ENCODE results near the gene PLXNA2. TPM values are rescaled to one million over a fixed set of nuclear protein-coding genes. Genes with fewer than 3 reads are reported as not detected.

Gene PLXNA2
- total RNA-seq, 1 donor from 2014 or later: 42.5 TPM

DNA sequence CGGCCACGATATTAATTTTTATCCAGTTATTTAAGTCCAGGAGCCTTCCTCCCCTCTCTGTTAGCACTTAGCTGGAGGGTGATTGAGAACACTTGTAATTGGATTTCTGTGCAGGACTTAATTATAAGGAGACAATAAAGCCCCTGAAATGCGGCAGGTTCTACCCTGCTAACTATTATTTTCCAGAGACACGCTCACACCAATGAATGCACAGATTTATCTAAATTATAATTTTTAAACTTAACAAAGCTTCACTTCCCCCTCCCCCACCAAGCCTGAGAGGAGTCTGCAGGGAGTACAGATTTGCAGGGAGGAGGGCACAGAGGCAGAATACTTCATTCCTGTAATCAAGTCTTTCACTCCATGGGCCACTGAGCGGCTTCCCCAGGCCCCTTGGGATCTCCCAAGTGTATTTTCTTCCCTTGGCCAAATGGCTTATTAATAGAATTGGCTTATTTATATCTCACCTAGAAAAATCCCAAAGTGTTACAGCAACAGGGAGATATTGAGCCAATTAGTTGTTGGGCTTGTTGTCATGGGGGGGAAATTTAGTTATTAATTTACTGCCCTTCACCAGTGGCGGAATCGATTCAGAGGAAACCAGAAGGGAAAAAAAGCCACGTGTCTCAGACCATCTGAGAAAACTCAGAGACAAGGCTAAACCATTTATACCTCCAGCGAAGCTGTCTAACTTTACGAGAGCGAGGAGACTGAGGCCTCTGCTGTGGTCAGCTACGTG, 234.3 kb downstream of the PLXNA2 start:
- no peak for DNase-seq

DNA sequence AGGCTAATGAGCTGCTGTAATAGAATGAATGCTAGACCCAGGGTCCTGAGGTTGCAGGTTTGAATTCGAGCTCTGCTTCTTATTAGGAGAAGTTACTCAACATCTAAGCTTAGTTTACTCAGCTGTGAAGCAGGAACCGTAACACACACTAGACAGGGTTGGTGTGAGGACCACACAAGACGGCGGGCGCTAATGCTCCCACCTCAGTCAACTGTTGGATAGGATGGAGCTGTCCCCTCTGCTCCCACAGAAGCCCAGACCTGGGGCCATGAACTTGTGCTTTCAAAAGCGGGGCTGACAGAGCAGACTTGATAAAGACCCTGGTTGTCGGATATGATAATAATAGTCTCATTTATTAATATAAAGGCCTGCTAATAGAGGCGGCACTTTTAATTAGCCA, 234.9 kb downstream of the PLXNA2 start:
- DNase-seq: no peak

DNA sequence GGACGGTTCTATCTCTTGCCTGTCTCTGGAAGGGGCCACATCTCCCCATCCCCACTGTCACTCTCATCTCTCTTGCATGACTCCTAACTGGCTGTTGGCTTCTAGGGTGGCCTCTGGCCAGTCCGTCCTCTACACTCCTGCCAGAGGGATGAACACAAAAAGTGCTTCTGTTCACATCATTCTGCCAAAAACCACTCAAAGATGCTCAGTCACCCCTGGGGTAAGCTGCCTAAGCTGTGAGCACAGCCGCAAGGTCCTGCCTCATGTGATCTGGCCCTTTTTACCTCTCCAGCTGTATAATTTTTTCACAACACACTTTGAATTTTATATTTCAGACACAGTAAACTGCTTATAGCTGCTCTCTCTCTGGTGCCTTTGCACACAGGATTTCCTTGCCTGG, 235.7 kb downstream of the PLXNA2 start:
- no peak for DNase-seq

DNA sequence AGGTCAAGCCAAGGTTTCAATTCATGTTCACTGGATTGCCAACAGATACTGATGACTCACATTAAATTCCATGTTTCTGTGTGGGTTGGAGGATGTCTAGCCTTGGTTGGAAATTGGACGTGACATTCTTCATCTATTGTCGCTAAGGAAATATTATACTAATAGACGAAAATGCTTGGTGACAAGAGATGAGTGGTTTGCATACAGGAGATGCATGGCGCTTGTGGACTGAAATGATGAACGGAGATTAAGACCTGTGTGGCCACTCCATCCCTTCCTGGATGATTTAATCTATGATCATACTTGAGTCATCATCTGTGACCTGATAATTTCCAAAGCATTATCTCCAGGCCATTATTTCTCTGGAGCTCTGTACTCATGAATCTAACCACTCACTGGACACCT, 236.2 kb downstream of the PLXNA2 start:
- no peak for DNase-seq

DNA sequence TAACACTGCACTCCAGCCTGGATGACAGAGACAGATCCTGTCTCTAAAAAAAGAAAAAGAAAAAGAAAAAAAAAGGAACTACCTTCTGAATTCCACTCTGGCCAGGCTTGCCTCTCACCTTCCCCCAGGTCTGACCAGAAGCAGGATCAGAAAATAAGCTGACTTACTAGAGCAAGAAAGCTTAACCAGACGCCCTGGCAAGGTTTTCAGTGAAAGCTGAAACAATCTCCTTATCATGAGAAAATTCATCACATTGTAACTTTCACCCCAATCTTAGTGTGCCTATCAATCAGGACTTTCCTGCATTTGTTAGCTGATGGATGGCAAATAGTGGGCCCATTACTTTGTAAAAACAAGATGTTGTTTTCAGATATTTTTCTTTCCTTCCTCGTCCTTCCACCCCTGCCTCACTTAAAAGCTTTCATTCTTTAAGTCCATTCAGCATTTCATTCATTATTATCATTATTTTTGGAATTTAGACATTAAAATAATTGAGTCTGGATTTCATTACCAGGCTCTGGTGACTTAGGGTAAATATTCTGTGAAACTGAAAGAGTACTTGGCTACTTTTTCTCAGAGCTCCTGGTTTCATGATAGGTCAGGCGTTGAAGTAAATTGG, 236.8 kb downstream of the PLXNA2 start:
- no peak for DNase-seq

DNA sequence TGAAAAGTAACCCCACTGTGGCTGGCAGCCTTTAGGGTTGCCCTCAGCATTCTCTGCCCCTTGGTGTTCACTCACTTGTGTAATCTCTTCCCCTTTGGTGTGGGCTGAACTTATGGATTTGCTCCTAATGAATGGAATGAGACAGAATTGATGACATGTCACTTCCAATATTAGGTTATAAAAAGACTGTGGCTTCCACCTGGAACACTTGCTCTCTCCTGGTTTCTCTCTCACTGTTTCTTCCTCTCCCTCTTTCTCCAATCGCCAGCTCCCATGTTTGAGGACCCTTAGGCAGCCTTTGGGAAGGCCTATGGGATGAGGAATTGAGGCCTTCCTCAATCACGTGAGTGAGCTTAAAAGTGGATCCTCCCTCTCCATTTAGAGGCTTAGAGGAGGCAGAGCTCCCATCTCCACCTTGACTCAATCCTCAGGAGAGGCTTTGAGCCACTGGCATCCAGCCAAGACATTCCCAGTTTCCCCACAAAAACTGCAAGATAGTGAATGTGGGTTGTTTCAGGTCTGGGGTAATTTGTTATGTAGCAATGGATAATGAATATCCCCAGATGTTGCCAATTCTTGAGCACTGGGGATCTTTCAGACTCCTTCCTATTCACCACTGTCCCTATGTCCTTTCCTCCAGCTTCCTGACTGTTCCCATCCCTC, 237.8 kb downstream of the PLXNA2 start:
- no peak for DNase-seq

DNA sequence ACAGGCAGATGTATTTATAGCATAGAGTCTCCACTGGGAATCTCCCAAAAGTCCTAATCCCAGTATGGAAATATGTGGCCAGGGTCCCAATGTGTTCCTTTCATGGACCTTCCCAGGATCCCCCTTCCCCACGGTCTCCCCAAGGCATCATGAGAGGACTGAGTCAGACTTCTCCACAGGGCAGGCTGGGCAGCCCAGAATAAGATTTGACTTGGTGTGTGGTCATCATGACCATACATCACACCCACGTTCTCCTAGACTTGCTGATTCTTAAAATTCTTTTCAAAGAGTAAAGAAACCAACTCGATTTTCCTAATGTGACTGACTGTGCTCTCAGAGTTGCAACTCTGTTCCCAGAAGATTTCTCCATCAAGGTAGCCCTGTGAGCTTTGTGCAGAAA, 239.3 kb downstream of the PLXNA2 start:
- no peak for DNase-seq

DNA sequence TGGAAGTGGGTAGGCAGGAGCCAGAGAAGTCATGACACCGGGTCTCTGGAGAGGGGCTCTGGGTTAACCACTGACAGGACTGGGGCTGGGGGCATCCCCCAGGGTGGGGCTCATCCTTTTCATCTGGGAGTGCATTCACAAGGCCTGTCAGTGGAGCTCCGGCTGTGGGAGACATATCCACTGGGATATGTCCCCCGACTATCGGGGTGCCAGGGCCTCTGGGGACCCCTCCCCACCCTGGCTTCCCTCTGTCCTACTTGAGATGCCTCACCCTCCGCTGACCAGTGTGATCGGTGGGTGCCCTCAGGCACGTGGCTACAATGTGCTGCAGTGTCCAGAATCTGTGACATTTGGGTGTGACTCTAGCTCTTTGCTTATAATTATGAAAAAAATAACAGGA, 240.9 kb downstream of the PLXNA2 start:
- no peak for DNase-seq

DNA sequence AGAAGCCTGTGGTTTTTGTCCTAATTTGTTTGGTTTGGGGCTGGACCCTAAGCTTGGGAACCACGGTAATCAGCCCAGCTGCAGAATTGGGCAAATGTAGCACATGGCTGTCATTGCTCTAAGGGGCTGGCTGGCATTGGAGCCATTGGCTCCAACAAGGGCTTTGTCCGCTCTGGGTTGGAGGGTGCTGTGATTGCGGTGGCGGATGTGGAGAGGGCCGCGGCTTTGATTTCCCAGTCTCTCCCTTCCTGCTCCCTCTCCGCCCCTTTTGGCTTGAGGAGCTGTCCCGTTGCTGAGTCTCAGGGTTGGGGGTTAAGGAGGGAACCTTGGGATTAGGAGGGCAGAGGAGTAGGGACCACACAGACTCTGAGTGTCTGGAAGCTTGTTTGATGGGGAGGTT, 241.5 kb downstream of the PLXNA2 start:
- peak; percentile 61 for DNase-seq

DNA sequence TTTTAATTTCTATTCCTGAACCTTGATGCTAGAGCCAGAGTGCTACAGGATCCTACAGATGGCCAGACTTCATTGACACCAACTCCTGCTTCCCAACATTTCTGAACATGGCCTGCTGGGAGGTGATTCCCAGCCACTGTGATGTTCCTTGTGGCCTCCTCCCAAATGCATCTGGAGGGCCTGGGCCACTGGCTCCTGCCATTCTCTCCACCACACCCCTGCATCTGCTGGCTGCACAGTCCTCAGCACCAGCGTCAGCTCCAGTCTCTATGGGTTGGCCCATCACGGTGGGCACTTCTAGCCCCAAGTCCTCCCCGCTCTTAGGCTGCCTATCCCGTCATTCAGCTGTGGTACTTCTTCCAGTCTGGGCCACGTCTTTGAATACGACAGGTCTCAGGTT, 242.1 kb downstream of the PLXNA2 start:
- DNase-seq: no peak

DNA sequence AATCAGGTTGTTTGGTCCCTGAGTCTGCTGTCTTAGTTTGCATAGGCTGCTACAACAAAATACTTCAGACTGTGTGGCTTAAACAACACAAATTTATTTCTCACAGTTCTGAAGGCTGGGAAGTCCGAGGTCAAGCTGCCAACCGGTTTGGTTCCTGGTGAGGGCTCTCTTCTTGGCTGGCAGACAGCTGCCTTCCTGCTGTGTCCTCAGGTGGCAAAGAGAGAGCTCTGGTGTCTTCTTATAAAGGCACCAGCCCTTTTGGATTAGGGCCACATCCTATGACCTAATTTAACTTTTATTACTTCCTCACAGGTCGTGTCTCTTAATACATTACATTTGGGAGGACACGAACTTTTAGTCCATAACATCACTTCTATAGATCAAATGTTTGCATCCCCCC, 243.7 kb downstream of the PLXNA2 start:
- DNase-seq: no peak

DNA sequence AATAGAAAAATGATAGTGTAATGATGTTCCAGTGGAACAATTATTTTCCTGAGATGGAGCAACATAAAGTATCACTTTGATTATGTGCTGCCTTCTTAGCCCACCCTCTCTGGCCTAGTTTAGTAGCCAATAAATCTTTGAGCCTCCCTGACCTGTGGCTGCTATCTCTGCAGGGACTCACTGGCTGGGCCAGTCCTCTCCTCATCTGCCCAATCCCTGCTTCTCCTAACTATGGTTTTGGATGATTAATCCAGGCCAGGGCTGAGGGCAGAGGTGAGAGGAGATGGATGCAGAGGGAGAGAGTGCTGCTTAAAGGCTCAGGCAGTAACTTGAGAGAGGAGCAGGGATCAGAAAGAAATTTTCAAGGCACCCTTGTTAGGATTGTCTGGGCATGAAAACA, 244.2 kb downstream of the PLXNA2 start:
- DNase-seq: no peak

DNA sequence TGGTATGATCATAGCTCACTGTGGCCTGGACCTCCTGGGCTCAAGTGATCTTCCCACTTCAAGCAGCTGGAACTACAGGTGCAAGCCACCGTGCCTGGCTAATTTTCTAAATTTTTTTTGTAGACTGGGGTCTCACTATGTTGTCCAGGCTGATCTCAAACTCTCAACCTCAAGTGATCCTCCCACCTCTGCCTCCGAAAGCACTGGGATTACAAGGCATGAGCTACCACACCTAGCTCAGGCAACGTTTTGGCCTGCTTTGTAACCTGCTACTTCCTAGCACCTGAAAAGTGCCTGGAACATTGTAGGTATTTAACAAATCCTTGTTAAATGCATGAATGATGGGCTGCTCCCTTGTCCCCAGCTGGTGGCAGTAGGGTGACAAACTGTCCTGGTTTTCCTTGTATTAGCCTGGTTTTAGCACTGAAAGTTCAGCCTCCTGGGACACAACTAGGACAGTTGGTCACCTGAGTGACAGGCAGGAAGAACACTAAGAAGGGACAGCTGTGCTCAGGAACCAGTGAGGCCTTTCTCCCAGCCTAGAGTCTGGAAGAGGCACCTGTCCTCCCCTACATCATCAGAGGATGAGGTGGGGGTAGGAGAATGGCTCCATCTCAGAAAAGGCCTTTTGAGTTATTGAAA, 244.8 kb downstream of the PLXNA2 start:
- DNase-seq: no peak

DNA sequence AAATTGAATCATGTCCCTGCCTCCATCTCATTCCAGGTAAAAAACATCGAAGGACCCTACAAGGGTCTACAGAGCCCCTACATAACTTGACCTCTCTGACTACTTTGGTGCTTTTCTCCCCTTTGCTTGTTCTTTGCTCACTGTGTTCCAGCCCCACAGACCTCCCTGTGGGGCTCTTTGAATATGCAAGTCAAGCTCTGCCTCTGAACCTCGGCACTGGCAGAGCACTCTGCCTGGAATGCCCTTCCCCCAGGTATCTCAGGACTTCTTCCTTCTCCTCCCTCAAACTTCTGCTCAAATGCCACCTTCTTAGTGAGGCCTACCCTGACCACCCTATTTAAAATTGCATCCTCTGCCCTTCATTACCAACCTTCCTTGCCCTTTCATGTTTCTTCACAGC, 245.5 kb downstream of the PLXNA2 start:
- no peak for DNase-seq

DNA sequence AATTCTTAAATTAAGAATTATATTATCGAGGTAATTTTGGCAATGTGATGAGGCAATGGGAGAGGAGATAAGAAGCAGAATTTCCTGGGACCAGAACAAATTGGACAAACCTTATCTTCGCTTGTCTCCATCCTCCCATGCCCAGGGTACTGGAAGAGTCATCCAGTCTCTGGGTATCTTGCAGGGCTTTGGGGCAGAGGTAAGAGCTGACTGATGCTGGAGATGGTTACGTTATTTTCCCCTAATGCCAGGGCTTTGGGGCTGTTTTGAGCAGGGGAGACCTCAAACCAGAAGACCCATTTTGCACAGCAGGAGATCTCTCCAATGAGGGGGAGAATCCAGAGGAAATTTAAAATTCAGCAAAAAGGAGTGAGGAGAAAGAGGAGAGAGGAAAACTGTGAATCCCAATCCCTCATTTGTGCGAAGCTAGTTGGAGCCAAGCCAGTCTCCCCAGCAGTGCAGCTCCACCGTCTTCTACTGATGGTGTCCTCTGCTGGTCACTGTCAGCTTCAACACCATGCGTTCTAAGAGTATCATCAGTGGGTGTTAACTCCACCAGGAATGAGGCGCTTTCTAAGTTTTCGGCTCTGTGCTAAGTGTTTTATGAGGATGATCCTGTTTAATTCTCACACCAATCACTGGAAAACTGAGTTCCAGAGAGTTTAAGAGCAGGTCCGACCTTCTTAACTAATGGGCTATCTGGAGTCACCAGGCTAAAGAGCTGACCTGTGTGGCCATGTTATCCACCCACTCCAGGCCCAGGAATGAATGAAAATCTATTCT, 246.5 kb downstream of the PLXNA2 start:
- DNase-seq: peak; percentile 89

DNA sequence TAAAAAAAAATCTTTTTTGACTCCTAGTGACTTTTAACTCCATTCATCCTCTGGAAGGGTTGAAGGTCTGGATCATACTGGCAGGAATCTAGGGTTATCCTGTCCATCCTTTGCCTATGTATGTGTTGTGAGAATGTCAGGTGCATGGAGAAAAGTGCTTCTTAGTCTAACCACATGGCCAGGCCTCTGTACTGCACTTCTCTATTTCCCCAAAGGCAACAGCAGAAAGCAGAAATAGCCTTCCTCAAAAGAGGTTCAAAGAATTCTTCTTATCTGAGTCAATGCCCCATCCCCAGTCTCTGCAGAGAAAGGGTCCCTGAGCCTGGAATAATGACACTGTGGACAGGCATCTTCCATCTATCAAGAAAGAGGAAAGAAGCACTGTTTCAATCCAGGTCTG, 247.5 kb downstream of the PLXNA2 start:
- DNase-seq: no peak

DNA sequence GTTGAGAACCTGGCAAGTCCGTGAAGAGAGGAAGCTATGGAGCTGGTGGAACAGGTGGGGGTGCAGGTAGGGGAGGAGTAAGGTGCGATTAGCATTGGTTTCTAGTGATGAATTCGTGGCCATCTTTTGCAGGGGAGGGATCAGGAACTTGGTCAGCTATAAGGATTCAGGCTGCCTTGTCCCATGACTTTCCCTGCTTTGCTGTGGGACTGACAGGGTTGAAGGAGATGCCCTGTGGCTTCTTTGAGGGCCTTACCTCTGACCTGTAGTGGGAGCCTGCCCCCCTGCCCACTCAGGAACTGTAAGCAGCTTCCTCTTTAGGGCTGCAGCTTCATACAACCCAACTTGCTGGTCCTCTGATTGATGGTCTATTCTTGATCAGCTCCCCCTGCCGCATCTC, 248.6 kb downstream of the PLXNA2 start:
- DNase-seq: no peak

DNA sequence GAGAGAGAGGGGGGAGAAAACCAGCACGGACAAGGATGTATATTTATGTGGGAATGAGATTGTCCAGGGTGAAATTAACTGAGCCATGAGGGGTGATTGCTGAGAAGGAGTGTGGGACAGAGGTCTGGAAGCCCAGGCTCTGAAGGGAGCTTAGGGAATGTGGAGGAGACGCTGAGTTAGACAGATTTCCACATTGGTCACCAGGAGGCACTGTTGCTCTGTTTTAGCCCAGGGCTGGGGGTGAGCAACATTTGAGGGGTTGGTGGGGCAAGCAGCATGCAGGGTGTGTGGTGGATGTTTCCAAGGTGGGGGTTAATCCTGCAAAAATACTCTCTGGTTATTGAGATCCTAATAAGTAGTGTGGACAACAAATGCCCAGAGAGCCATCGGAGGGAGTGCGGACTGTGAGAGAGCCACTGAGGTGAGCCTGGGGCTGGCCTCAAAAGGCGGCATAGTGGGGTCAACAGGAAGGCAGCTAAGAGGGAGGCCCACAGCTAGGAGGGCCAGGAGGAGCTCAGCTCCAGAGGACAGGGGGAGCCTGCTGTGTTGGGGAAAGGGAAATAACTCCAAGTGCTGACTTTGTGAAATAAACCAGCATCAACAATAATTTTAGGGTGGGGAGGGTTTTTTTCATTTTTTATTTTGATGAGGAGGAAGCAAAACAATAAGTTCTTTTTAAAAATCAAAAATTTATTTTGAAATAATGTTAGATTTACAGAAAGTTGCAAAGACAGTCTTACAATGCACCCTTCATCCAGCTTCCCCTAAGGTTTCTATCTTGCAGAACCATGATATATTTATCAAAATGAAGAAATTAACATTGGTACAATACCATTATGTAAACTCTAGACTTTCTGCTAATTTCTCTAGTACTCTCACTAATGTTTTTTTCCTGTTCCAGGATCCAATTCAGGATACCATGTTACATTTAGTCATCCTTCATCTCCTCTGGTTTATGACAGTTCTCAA, 250.4 kb downstream of the PLXNA2 start:
- peak; percentile 18 for DNase-seq

DNA sequence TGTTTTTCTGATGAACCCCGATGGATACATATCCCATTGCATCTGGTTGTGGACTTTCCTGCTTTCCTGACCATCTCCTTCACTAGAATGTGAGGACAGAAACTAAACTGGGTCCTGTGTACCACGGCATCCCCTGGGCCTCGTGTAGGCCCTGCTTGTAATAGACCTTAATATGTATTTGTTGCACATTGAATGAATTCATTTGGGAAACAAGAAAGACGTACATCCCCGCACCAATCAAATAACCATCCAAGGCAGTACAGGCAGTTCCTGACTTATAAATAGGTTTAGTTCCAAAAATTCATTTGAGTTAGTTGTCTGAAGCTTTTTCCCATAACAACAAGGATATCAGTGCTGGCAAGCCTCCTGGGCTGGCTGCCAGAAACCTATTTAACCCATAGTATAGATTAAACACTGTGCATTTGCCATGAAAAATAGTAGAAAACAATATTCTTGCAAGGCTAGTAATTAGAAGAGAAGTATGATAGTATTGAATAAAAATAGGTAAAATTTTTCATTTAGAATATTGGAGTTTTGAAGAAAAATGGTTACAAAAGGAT, 251.4 kb downstream of the PLXNA2 start:
- DNase-seq: peak; percentile 57

DNA sequence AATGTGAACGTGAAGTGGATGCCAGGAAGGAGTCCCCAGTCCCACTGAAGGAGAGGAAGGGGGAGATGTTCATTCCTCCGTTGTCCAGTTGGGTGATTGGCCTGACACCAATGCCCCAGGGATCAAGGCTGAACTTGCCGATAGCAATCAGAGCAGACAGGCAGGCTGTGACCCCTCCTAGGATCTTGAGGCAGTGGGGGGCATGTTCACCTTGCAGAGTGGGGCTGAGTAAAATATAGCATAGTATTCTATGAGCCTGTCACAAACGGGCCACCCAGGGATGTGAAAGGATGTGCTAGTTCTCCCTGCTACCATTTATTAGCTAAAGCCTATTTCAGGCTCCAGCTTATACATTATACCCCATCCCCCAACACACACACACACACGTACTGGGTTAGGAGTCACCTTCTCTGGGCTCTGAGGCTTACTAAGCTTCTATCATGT, 252.6 kb downstream of the PLXNA2 start:
- no peak for DNase-seq
